Breast epithelium (tissue), 4 donors: ENCODE data around the gene AGAP1. TPM values are rescaled to one million over a fixed set of nuclear protein-coding genes. Genes with fewer than 3 reads are reported as not detected.

Source experiments
- DNase-seq, 2 donors: peaks; one replicate each; pipeline ENCODE4 v3.0.0-alpha.2; 2019; ENCODE audit warnings: low spot score in 2 of 2
- H3K27ac ChIP-seq, 2 donors: fragments of 200-600 bp; sonication (generic) in 1 of 2; one replicate each; pipeline ENCODE4 v1.5.1; 2016 to 2019; ENCODE audit warnings: mild to moderate bottlenecking in 1 of 2
- H3K27me3 ChIP-seq, 2 donors: fragments of 200-600 bp; sonication (generic) in 1 of 2; one replicate each; pipeline versions ENCODE4 v1.5.1 to v1.6.0; 2017 to 2019; ENCODE audit warnings: control low read depth in 1 of 2, mild to moderate bottlenecking in 1 of 2
- H3K36me3 ChIP-seq: fragments of 200-600 bp; one replicate; pipeline ENCODE4 v1.5.1; 2019
- H3K4me1 ChIP-seq, 2 donors: fragments of 200-600 bp; sonication (generic); one replicate each; pipeline ENCODE4 v1.5.1; 2016 to 2019; ENCODE audit warnings: control low read depth in 1 of 2
- H3K4me3 ChIP-seq, 3 donors: fragments of 200-600 bp; sonication (generic); 1 replicate in 2 of 3; 2 replicates in 1 of 3; pipeline ENCODE4 v1.5.1; 2016 to 2019; ENCODE audit warnings: mild to moderate bottlenecking in 3 of 3, moderate library complexity in 2 of 3
- H3K9me3 ChIP-seq, 2 donors: fragments of 200-600 bp; sonication (generic) in 1 of 2; one replicate each; pipeline ENCODE4 v1.5.1; 2016 to 2019; ENCODE audit warnings: control low read depth in 1 of 2
- CTCF ChIP-seq, 3 donors: fragments of 450-650 bp; IDR thresholded peaks; one replicate each; pipeline ENCODE4 v1.5.1; 2016 to 2017; ENCODE audit warnings: antibody characterized with exemption in 3 of 3, mild to moderate bottlenecking in 3 of 3, moderate library complexity in 3 of 3
- POLR2A ChIP-seq: fragments of 450-650 bp; IDR thresholded peaks from one replicate; pipeline ENCODE4 v1.6.1; 2016; ENCODE audit warnings: antibody characterized with exemption, mild to moderate bottlenecking, moderate library complexity
- POLR2AphosphoS5 ChIP-seq, 3 donors: sonication (generic); formaldehyde crosslinking; IDR thresholded peaks; one replicate each; pipeline ENCODE4 v1.6.1; 2017; ENCODE audit warnings: antibody characterized with exemption in 3 of 3
- intact Hi-C: fragments of 100-400 bp; cut with DNase I; formaldehyde crosslinking; loops from one replicate; pipeline ENCODE4 v1.15.1; 2023; ENCODE audit warnings: low total_unique reads
- total RNA-seq, 3 donors: library from RNA; depleted of rRNA; stranded (reverse); fragments of >200 nt; gene quantifications; one replicate each; pipeline ENCODE4 v1.1.0, GENCODE V29; 2016

The AGAP1 gene
- total RNA-seq, 3 donors from 2014 or later: 19.7 to 27.1 (median 25.9) TPM

GRCh38 chr2:235506997-235507615 is 13.3 kb downstream of the AGAP1 start:
- intact Hi-C loops: no loop called here
- TF ChIP-seq POLR2A: no peak
- no peak for TF ChIP-seq POLR2AphosphoS5 (IDR thresholded peaks at IDR 0.05)
- TF ChIP-seq CTCF (IDR thresholded peaks at IDR 0.05): no peak
- H3K27me3 ChIP-seq: no peaks in the 10 kb centered on the region
- no peaks in the 10 kb centered on the region for H3K36me3 ChIP-seq
- no peaks in the 10 kb centered on the region for H3K9me3 ChIP-seq
- DNase-seq: no peak
- no peak overlapping the region for H3K27ac ChIP-seq
- no peaks in the 10 kb centered on the region for H3K4me1 ChIP-seq
- H3K4me3 ChIP-seq: no peak overlapping the region

GRCh38 chr2:235507928-235508327 is 14.1 kb downstream of the AGAP1 start:
- TF ChIP-seq CTCF (IDR thresholded peaks at IDR 0.05) (no peak), POLR2AphosphoS5 (IDR thresholded peaks at IDR 0.05) (no peak), POLR2A (no peak)
- H3K4me3 ChIP-seq: no peak overlapping the region
- H3K9me3 ChIP-seq: no peaks in the 10 kb centered on the region
- H3K27me3 ChIP-seq: no peaks in the 10 kb centered on the region
- intact Hi-C loops: no loop called here
- no peak for DNase-seq
- H3K4me1 ChIP-seq: no peaks in the 10 kb centered on the region
- no peaks in the 10 kb centered on the region for H3K36me3 ChIP-seq
- no peak overlapping the region for H3K27ac ChIP-seq

- Histone ChIP-seq H3K9me3 (no peaks in the 10 kb centered on the region), H3K27me3 (no peaks in the 10 kb centered on the region), H3K4me1 (no peaks in the 10 kb centered on the region), H3K27ac (no peak overlapping the region), H3K4me3 (no peak overlapping the region), H3K36me3 (no peaks in the 10 kb centered on the region)
- intact Hi-C loops: no loop called here
- TF ChIP-seq POLR2AphosphoS5 (IDR thresholded peaks at IDR 0.05): no peak
- no peak for TF ChIP-seq POLR2A
- no peak for TF ChIP-seq CTCF (IDR thresholded peaks at IDR 0.05)
- no peak for DNase-seq
Measured at GRCh38 chr2:235508371-235509160, 14.7 kb downstream of the AGAP1 start.

GRCh38 chr2:235510318-235510717 is 16.5 kb downstream of the AGAP1 start:
- no peak overlapping the region for H3K4me3 ChIP-seq
- H3K4me1 ChIP-seq: no peaks in the 10 kb centered on the region
- no peaks in the 10 kb centered on the region for H3K27me3 ChIP-seq
- intact Hi-C loops: no loop called here
- H3K9me3 ChIP-seq: no peaks in the 10 kb centered on the region
- H3K27ac ChIP-seq: no peak overlapping the region
- no peaks in the 10 kb centered on the region for H3K36me3 ChIP-seq
- TF ChIP-seq POLR2A (no peak), CTCF (IDR thresholded peaks at IDR 0.05) (no peak), POLR2AphosphoS5 (IDR thresholded peaks at IDR 0.05) (no peak)
- DNase-seq: no peak

- no peaks in the 10 kb centered on the region for H3K27me3 ChIP-seq
- no peaks in the 10 kb centered on the region for H3K4me1 ChIP-seq
- TF ChIP-seq POLR2A: no peak
- no peak overlapping the region for H3K4me3 ChIP-seq
- no peak overlapping the region for H3K27ac ChIP-seq
- H3K36me3 ChIP-seq: no peaks in the 10 kb centered on the region
- intact Hi-C loops: no loop called here
- no peak for DNase-seq
- no peaks in the 10 kb centered on the region for H3K9me3 ChIP-seq
Measured at GRCh38 chr2:235511187-235511661, 17.4 kb downstream of the AGAP1 start.
